Uterus (tissue), 2 donors: ENCODE results near the gene VARS1.

Source experiments
- CTCF ChIP-seq, 4 experiments: fragments of 200-600 bp in 2 of 4; fragments of 450-650 bp in 2 of 4; sonication (generic) in 2 of 4; IDR thresholded peaks; one replicate each; pipeline ENCODE4 v1.5.1; 2016 to 2019; ENCODE audit warnings: antibody characterized with exemption in 4 of 4, mild to moderate bottlenecking in 2 of 4, moderate library complexity in 1 of 4
- POLR2A ChIP-seq, 2 donors: fragments of 450-650 bp; IDR thresholded peaks; one replicate each; pipeline ENCODE4 v1.6.1; 2016; ENCODE audit warnings: antibody characterized with exemption in 2 of 2, mild to moderate bottlenecking in 1 of 2, moderate library complexity in 1 of 2

GRCh38 chr6:31819871-31820299 lies 24.3 kb upstream of the VARS1 start:
- no peak for TF ChIP-seq POLR2A (IDR thresholded peaks at IDR 0.05)
- no peak for TF ChIP-seq CTCF (IDR thresholded peaks at IDR 0.05)
